ENCODE measurements around the gene EEFSEC. TPM values are rescaled to one million over a fixed set of nuclear protein-coding genes. Genes with fewer than 3 reads are reported as not detected.

The EEFSEC gene
- polyA plus RNA-seq, 1 donor, result 17.1 TPM

DNA sequence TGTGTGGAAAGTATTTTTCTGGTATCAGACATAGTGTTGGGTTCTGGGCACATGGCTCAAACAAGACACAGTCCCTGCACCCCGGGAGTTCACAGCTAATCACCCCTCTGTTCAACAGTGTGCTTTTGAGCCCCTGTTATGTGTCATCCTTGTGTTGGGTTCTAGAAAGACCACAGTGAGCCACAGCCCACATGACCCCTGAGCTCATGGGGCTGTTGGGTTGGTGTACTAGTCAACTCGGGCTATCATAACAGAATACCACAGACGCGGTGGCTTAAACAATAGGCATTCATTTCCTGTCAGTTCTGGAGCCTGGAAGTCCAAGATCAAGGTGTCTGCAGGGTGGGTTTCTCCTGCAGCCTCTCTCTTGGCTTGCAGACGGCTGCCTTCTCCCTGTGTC lies 213.4 kb downstream of the EEFSEC start:
- no peak for DNase-seq (ENCODE audit: low read depth)

DNA sequence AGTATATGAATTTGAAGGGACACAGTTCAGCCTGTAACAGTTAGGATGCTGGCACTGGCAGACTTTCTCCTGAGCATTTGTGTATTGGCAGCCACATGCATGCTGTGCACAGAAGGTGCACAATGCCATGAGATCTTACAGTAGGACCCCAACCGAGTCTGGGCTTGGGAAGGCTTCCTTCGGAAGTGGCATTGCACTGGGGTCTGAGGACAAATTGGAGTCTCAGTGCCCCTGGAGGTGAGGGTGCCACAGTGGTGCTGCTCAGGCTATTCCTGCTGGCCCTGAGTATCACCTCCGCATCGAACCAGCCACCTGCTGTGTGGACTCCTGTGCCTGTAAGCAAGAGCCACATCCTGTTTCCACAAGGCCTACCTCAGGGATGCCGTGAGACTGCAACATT lies 213.9 kb downstream of the EEFSEC start:
- DNase-seq (ENCODE audit: low read depth), result no peak

DNA sequence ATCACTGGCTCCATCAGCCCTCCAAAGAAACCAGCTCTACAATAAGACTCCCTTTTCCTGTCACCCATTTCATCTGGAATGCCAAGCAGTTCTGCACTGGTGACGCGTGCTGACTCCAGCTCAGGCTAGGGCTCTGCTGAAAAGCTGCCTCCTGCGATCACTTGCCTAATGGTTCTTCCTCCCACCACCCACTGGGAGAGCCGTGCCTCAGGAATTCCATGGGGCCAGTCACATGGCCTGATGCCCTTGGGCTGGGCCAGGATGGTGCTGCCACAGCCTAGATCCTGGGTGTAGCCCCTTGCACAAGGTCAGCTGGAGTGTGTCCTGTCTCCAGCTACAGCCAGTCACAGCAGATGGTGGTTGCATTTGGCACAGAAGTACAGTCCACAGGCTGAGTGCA lies 214.5 kb downstream of the EEFSEC start:
- no peak for DNase-seq (ENCODE audit: low read depth)

DNA sequence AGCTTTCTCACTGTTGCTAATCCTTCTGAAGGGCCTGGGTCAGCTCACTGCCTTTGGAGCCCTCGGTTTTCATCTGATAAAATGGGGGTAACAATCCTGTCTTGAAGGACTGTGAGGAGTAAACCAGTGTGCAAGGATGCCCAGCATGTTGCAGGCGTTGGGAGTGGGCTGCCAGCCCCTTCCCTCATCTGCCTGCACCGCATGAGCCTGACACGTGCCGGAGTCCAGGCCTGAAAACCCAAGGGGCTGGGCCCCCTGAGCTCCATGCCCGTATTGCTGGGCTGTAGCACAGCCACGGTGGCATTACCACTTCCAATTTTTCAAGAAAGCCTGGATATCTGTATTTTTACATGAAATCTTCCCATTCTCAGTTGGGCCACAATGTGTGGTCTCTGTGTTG lies 215.3 kb downstream of the EEFSEC start:
- no peak for DNase-seq (ENCODE audit: low read depth)

DNA sequence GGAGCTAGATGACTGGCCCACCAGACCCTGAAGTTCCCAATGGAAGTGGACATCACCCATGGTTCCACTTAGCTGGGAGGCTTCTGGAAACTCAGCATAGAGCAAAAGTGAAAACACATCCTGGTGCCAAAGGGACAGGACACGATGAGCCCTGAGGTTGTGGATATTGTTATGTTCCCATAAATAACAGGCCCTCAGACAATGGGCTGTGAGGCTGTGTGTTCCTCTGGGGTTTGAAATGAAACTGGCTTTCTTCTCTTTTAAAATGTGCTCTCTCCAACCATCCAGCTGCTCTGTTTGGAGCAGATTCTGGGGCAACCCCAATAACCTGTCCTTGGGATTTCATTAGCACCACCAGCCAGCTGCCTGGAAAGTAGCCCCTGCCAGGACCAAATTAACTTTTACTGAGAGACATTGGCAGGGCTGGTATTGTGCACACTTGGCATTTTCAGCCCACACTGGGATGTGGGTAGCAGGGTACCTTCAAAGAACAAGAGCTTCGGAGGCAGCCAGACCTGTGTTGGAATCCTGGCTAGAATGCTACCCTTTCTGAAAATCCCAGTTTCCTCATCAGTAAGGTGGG lies 215.9 kb downstream of the EEFSEC start:
- DNase-seq (ENCODE audit: low read depth), result no peak

DNA sequence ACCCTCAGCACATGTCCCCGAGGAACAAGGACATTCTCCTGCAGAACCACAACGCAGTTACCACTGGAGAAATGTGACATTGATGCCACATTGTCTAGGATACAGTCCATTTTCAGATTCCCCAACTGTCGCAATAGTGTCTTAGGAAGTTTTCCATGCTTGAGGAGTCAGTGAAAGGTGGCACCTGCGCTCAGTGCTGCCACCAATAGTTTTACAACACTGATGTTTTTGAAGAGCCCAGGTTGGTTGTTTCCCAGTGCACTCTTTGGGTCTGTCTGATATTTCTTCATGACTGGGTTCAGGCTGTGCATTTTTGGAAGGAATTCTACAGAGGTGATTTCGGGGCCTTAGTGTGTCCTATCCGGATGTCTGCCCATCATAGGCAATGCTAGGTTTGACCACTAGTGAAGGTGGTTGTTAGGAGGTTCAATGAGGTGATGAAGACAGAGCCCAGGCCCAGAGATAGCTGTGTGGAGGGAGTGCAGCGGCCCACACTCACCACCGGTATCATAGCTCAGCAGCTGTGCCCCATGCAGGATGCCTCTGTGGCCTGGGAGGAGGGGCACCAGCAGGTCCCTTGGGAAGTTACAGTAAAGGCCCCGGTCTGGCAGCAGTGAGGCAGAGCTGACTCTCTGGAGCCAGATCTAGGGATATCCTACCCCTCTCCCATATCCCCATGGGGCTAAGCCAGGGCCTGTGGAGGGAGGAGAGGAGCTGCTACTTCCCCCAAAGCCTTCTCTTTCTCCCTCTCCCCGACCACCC lies 216.8 kb downstream of the EEFSEC start:
- DNase-seq (ENCODE audit: low read depth), result no peak

DNA sequence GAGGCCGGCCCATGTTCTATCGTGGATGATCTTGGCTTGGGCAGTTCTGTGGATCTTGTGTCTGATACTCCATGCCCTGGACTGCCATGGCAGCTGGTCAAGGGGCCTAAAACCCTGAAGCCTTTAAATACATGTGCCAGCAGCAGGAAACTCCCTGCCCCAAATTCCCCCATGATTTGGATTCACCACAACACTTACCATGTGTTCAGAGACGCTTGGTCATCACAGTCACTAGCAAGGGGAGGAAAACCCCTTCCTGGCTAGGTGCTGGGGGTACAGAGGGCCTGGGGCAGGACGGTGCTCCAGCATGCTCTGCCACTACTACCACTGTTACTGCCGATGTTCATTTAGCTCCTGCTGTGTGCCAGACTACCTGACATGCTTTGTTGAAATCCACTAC lies 219.0 kb downstream of the EEFSEC start:
- DNase-seq (ENCODE audit: low read depth), result no peak

DNA sequence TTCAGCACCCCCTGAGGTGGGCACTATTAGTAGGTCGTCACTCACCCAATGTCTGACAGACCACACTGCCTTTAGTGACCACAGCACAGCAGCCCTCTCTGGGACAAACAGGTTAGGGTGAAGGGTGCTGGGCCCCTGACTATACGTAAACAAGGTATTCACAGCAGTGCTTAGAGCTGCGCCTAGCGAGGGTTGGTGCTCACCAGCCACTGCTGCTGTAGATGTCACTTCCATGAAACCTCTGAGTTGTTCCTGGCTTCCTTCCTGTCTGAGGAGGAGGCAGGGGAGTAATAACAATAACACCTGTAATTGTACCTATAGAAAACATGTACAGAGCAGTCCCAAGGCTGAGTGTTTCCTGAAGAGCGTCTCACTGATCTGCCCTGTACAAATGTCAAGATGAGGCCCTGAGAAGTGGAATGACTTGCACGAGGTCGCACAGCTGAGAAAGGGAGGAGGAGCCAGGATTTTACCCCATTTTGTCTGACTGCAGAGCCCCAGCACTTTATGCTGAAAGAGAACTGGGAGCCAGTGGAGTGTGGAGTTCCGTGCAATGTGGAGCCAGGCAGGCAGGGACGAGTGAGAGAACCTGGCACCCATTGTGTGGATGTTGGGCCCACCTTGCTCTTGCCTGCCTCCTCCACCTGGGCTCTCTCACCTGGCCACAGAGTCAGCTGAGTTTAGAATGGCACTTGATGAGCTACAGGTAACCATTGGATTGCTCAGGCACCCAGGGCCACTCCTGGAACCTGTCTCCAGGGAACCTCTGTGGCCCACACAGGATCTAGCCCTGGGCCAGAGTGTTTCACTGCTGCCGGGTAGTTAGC lies 219.6 kb downstream of the EEFSEC start:
- DNase-seq (ENCODE audit: low read depth), result no peak

DNA sequence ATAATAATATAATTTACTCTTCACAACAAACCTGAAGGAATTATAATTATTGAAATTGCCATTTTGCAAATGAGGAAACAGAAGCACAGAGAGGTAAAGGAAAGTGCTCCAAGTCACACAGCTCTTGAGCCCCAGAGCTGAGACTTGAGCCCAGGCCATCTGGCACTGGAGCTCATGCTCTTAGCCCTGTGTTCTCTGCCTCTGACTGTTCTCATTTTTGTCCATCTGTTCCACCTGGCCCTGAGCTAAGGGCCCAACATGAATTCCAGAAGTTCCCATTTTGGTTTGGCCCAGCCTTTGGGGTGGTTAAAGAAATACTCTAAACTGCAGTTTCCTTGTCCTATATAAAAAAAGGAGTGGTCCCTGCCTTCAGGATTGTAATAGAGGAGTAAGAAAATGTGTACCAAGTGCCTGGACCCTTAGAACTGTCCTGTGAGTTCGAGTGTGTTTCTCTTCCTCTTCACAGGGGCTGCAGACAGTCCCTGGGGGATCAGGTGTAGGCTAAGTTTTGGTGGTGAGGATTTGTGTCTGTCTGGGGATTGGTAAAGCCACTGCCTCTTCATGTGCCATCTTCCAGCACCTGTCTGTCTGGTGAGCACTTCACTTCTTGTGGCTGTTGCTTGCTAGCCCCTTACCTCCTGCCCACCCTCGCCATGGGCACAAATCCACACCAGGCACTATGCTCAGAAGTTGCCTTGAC lies 221.6 kb downstream of the EEFSEC start:
- DNase-seq (ENCODE audit: low read depth), result no peak

DNA sequence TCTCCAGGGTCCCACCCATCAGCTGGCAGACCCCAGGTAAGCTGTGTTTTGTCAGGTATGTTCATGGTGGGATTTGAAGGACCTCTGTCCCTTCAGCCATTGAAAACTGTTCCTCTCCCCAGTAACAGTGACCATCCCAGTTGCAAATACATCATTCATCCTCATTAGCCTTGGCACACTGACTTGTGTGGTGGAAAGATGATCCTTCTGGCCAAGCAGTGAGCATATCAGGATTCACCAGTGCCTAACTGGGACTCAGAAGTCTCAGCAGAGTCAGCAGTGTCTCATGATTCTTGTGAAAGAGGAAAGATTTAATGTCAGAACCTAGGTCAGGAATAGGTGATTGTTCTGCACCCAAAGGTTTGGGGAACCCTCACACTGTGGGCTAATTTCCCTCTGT lies 223.2 kb downstream of the EEFSEC start:
- no peak for DNase-seq (ENCODE audit: low read depth)

DNA sequence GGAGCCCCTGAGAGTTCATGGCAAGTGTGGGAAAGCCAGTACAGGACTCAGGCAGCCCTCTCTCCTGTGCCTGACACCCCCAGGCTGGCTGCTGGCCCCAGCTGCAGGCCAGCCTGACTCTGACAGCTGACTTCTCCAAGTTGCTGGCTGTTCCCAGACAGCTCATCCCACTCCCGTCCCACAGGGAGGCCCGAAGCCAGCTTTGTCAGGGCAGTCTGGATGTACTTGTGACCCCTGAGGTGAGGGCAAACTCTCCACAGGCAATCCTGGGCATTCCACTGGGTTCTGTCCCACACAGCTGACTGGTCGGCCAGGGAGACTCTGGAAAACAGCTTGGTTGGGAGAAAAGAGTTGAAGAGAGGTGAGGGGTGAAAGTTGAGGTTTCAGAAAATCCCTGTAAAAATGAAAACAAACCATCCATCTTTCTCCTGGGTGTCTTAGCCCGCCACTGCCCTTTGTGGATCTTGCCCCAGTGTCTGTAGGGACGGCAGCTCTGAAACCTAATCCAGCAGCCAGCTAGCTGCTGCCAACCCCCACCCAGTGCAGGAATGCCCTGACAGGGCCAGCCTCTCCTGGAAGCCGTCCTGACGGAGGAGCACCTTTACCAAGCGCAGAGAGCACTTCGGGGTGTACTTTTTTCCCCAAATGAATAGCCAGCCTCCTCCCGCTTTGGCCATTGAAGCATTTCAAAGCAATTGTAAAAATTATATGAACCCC lies 225.5 kb downstream of the EEFSEC start:
- no peak for DNase-seq (ENCODE audit: low read depth)

DNA sequence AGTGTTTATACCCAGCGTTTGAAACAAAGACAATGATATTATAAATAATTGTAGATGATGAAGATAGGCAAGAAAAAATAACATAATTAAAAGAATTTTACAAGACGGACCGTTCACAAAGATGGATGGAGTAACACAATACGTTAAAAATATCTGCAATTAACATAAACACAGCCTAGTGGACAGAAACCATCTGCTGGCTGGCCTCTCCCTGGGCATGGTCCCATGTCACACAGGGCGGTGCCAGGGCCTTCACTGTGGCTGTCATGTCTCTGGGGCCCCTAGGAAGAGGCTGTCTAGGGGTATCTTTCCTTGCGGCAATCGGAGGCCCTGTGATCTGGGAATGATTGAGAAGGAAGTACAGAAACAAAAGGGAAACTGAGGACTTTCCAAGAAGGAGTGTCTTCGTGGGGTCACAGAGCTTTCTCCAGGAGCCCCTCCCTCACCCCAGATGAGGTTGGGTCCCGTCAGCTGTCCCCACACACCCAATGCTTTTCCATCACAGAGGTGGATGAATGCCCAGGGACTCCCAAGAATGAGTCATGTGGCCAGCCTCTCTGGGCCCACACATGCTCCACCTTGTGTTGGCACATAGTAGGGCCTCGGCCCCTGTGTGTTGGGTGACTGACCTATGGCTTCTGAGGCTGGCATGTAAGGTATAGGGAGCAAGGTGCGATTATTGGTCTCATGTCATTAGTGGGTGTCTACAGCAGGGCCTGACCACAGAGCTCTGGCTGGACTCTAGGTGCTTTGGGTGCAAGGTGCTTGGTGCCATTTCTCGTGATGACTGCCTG lies 226.3 kb downstream of the EEFSEC start:
- no peak for DNase-seq (ENCODE audit: low read depth)

DNA sequence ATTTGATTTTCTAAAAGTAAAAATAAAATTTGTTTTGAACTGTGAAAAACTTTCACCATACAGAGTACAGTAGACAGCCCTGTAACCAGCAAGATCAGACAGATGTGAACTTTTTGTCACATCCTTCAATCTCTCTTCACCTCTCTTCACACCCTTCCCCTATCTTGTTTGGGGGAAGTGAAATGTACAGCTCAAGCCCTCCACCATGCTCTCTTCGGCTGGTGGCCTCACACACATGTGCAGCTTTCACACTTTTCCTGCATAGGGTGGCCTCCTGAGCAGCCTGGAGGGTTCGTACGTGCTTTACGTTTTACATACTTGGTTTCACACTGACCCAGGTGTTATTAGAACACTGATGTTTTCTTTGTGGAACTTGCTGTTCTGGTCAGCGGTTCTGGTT lies 227.0 kb downstream of the EEFSEC start:
- no peak for DNase-seq (ENCODE audit: low read depth)

DNA sequence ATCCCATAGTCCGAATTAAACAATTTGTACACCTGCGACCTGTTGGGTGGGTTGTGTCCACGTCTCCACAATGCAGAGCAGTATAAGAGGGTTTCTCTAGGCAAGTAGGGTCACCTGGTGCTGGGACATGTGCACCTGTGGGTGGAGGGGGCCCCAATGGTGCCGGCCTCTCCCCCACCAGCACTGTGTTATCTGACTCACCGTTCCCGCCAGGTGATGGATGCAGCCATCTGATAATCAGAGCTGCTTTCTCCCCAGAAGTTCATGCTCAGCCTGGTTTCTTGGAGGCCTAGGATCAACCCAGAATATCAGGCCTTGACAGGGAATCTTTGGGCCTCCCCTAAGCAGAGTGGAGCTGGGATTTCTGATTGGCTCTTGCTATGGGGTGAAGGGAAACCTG lies 227.4 kb downstream of the EEFSEC start:
- DNase-seq (ENCODE audit: low read depth), result no peak

DNA sequence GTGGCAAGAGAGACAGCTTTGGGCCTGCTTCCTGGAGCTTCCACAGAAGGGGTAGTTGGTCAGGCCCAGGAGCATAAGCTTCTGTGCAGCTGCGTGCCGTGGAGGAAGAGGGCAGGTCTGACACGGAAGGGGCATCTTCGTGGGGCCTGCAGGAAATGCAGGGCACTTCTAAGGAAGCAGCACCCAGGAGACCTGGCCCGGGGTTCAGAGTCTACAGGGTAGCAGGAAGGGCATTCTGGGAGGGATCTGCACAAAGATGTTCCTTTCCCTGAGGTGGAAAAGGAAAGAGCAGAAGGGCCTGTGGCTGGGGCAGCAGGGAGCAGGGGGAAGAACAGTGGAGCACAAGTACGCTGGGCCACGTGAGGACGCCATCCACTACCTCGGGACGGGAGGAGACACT lies 228.3 kb downstream of the EEFSEC start:
- DNase-seq (ENCODE audit: low read depth), result no peak

DNA sequence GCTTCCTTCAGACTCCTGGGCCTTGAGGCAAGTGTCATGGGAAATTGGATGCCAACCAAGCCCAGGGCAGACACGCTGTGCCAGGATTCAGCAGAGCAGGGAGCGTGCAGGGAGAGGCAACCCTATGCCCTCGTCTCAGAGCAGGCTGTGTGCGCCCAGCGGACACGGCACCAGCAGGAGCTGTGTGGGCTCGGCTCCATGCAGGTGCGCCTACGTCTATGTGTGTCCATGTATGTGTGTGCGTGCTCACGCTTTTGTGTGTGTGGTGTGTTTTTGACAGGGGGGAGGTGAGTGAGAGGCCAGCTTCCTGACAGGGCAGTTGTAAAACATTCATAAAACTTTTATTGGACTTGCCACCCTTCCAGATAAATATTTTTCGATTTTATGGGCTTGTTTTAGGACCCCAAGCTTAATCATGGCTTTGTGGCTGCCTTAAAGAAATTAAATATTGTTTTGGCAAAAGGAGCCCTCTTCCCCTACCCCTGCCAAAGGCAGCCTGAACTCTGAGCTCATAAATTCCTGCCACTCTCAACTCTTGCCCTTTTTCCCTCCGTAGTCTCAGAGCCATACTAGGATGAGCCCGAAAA lies 229.0 kb downstream of the EEFSEC start:
- DNase-seq (ENCODE audit: low read depth), result no peak

DNA sequence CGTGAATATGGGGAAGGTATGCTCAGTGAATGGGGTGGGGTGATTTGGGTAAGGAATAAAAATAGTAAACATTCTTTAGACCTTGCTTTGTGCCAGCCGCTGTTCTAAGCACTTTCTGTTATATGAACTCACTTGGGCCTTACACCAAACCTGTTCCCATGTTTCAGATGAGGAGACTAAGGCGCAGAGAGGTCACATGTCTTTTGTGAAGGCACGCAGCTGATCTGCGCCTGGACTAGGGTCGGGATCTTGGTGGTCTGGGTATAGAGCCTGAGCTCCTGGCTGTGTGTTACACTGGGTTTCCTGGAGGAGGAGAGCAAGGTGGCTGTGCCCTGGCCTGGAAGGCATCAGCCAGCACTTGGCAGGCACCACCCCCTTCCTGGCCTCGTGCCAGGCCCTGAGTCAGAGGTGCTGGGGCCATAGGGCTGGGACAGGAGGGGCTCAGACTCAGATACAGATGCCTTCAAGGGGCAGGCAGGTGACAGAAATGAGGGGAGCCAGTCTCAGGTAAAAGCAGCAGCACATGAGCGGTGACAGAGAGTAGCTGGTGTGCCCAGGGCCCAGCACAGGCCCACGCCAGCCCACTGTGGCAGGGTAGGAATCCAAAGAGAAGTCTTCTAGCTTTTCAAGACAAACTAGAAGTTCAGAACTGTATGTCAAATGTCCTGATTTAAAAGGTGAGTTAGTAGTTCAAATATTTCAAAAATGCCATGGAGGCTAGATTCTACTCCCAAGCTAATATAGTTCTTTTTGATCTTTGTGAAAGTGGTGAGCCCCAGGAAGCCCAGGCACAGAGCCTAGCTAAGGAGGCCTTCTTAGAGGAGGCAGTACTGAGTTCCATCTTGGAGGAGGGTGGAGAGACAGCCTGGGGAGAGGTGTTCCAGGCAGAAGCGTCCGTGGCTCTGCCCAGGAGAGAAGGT lies 230.3 kb downstream of the EEFSEC start:
- DNase-seq (ENCODE audit: low read depth), result no peak

DNA sequence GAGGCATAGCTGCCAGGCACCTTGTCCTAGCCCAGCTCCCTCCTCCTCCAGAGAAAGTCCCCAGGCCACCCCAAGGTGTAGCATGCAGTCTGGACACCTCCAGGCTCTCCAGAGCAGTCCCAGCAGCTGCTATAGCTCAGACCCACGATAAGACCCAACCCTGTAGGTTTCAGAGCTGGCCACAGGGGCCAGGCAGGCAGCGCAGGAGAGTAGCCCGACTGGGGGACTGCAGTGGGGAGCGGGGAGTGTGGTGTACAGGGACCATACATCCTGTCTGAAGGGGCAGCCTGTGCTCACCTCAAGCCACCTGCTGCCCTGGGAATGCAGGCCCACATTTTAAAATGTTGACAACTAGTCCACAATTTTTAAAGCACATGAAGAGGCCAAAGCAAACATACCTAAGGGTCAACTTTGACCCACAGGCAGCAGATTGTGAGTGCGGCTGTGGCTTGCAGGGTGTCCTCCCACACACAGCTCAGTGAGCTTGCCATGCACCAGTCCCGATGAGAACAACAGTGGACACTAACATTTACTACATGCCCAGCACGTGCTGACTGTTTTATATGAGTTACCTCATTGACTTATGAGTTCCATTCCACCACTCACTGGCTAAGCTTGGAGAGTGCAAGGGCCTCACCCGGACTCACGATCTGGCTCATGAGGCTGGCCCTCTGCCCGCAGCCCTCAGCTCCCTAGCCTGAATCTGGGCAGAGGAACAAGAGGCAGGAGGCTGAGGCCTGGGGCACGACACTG lies 232.0 kb downstream of the EEFSEC start:
- DNase-seq (ENCODE audit: low read depth), result no peak

DNA sequence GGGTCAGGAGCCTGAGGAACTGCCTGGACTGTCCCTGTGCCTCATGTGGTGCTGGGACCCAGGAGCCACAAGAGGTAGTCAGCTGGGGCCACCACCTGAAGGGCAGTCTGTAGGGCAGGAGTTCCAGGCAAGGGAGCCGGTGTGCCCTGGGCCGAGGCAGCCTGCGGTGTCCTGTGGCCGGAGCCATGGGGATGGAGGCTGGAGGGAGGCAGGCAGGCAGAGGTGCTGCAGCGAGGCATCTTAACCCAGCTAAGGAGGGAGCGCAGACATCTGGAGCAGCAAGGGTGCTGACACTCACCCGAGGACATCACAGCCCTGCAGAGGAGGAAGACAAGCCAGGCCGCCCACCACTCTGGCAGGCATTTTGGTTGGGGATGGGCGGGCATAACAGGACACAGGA lies 235.7 kb downstream of the EEFSEC start:
- no peak for DNase-seq (ENCODE audit: low read depth)

Measured in forelimb muscle (tissue), 1 donor.